ENCODE results near the gene CCDC9B.
A peak's percentile ranks its signal among the peaks of the same experiment; 100 is the strongest.

Gene CCDC9B

GRCh38 chr15:40344631-40345120 is 3.9 kb upstream of the CCDC9B start:
- H3K4me3 ChIP-seq (replicated peaks; ENCODE audit: low read depth, low read length), result no peak overlapping the region
- peak; percentile 75 for DNase-seq (ENCODE audit: low read depth)
- TF ChIP-seq CTCF (IDR thresholded peaks at IDR 0.05; ENCODE audit: low read length, missing control alignments), result peak; percentile 83

GRCh38 chr15:40344217-40344616 is 3.5 kb upstream of the CCDC9B start:
- DNase-seq (ENCODE audit: low read depth), result peak; percentile 55
- H3K4me3 ChIP-seq (replicated peaks; ENCODE audit: low read depth, low read length), result no peak overlapping the region
- no peak for TF ChIP-seq CTCF (IDR thresholded peaks at IDR 0.05; ENCODE audit: low read length, missing control alignments)

- no peak overlapping the region for H3K4me3 ChIP-seq (replicated peaks; ENCODE audit: low read depth, low read length)
- TF ChIP-seq CTCF (IDR thresholded peaks at IDR 0.05; ENCODE audit: low read length, missing control alignments), result no peak
- DNase-seq (ENCODE audit: low read depth), result peak; percentile 97
Measured at GRCh38 chr15:40343512-40343911, 2.8 kb upstream of the CCDC9B start.

GRCh38 chr15:40342416-40343320 is 1.9 kb upstream of the CCDC9B start:
- H3K4me3 ChIP-seq (replicated peaks; ENCODE audit: low read depth, low read length), result no peak overlapping the region
- DNase-seq (ENCODE audit: low read depth), result peak; percentile 52
- no peak for TF ChIP-seq CTCF (IDR thresholded peaks at IDR 0.05; ENCODE audit: low read length, missing control alignments)

GRCh38 chr15:40340038-40340739 is 550 bp downstream of the CCDC9B start:
- peak; percentile 82 for DNase-seq (ENCODE audit: low read depth)
- H3K4me3 ChIP-seq (replicated peaks; ENCODE audit: low read depth, low read length), result peak overlapping the region; percentile 53
- TF ChIP-seq CTCF (IDR thresholded peaks at IDR 0.05; ENCODE audit: low read length, missing control alignments), result no peak

GRCh38 chr15:40339621-40339945 is 1.2 kb downstream of the CCDC9B start:
- no peak for DNase-seq (ENCODE audit: low read depth)
- peak; percentile 28 for TF ChIP-seq CTCF (IDR thresholded peaks at IDR 0.05; ENCODE audit: low read length, missing control alignments)
- peak overlapping the region; percentile 53 for H3K4me3 ChIP-seq (replicated peaks; ENCODE audit: low read depth, low read length)
